ENCODE measurements around the gene RNF113B.

The RNF113B gene

DNA sequence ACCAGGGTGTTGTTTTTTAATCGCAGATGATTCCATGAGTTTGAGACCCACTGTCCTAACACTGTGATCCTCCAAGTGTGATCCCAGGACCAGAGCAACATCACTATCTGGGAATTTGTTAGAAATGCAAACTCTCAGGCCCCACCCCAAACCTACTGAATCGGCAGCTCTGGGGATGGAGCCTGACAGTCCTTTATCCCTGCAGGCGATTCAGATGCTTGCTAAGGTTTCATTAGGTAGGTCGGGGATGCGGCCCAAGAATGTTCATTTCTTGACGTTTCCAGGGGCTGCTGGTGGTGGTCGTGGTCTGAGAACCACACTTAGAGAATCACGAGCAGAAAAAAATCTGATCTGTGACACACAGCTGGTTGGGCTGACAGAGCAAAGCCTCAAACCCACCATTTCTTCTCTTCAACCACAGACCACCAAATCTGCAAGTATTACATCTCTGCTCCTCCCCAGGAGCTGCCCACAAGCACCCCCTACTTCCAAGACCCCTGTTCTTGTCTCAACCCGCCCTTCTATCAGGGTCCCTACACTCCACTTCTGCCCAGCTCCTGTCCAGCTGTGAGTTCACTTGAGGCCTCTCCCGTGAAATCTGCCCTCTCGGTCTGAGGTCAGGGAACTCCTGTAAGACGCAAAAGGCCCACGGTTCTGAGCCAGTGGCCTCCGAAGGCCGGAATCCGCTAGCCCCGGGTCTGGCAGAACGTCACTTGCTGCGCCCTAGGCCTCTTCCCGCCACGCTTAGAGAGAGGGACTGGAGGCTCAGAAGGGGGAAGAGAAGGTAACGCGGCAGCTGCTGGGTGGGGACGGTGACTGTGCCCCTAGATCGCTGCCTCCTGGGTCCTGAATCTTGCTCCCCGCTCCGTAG is 35.3 kb downstream of the RNF113B start:
- DNase-seq (ENCODE audit: low read depth in 2 of 2) = no peak

DNA sequence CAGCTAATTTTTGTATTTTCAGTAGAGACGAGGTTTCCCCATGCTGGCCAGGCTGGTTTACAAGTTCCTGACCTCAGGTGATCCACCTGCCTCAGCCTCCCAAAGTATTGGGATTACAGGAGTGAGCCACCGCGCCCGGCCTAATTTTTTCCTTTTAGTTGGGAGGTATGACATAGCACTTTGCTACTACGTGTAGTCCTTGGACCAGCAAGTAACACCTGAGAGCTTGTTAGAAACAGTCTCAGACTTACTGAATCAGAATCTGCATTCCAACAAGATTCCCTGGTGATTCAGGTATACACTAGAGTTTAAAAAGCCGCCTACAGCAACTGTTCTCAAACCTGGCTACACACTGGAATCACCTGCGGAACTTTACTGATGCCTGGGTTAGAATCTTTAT is 36.0 kb downstream of the RNF113B start:
- no peak for DNase-seq (ENCODE audit: low read depth in 2 of 2)

DNA sequence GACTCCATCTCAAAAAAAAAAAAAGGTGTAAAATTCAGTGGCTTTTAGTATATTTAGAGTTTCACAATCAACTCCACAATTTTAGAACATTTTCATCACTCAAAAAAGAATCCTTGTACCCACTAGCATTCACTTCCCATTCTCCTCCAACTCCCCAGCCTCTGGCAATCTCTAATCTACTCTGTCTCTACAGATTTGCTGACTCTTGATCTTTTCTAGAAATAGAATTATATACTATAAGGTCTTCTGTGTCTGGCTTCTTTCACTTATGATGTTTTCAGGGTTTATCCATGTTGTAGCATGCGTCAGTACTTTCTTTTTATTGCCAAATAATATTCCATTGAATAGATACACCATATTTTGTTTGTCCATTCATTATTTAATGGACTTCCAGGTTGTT is 42.2 kb downstream of the RNF113B start:
- no peak for DNase-seq (ENCODE audit: low read depth in 2 of 2)

GRCh38 chr13:98133946-98134345 is 43.1 kb downstream of the RNF113B start:
- no peak for DNase-seq (ENCODE audit: low read depth in 2 of 2)

DNA sequence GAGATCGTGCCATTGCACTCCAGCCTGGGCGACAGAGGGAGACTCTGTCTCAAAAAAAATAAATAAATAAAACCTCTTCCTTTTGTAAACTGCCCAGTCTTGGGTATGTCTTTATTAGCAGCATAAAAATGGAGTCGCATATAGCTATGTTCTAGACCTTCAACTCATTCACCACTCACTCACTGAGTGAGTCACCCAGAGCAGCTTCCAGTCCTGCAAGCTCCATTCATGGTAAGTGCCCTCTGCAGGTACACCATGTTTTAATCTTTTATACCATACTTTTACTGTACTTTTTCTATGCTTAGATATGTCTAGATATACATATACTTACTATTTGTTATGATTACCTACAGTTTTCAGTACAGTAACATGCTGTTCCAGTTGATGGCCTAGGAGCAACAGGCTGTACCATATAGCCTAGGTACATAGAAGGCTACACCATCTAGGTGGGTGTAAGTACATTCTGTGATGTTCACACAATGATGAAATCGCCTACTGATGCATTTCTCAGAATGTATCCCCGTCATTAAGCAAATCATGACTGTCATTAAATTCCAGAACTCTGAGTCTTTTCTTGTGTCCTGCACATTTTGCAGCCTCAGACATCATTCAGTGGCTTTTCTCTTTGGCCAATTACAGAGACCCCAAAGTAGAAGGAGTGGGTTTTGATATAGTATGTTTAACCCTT is 47.9 kb downstream of the RNF113B start:
- DNase-seq (ENCODE audit: low read depth in 2 of 2) = no peak

All from stimulated activated CD4-positive, alpha-beta T cell treated with anti-CD3 and anti-CD28 coated beads, Interleukin-15, amount 100 ng/mL, for 48 hours (primary cell).